Caco-2 (cell line): ENCODE data around the gene NGEF. TPM values are rescaled to one million over a fixed set of nuclear protein-coding genes. Genes with fewer than 3 reads are reported as not detected.

ENCODE experiments used
- BruUV-seq: library from RNA; stranded (reverse); fragments of 400-500 nt; replicated peaks from 2 replicates; lab custom pipeline; 2021; lab: Mats Ljungman, UMichigan
- CTCF ChIA-PET: fragments of 300-600 bp; sonication (Branson Sonifier 250); formaldehyde crosslinking; loops from one replicate; lab custom pipeline; 2022; ENCODE audit warnings: antibody characterized with exemption; lab: Charles Lee
- POLR2A ChIA-PET: fragments of 300-600 bp; sonication (Branson Sonifier 250); formaldehyde crosslinking; loops from one replicate; lab custom pipeline; 2022; ENCODE audit warnings: antibody characterized with exemption; lab: Charles Lee
- DNase-seq, 2 experiments: peaks; one replicate each; pipeline versions ENCODE4 v3.0.0 to v3.0.0-alpha.2; 2020 to 2022
- H3K27me3 ChIP-seq: replicated peaks from 2 replicates; pipeline ENCODE4 v1.6.0; 2011; ENCODE audit warnings: low read length; ENCODE audit not compliant: control insufficient read depth, insufficient read depth
- H3K36me3 ChIP-seq: 2 replicates; pipeline ENCODE4 v1.5.1; 2011; ENCODE audit warnings: low read length; ENCODE audit not compliant: control insufficient read depth, insufficient read depth
- H3K4me1 ChIP-seq: fragments of 250-450 bp; sonication (Bioruptor Pico); 2 replicates; pipeline ENCODE4 v1.5.1; 2020; ENCODE audit warnings: mild to moderate bottlenecking
- H3K4me3 ChIP-seq: 2 replicates; pipeline ENCODE4 v1.5.1; 2011; ENCODE audit warnings: low read depth, mild to moderate bottlenecking, control low read depth, low read length
- H3K9me3 ChIP-seq: fragments of 250-450 bp; sonication (Bioruptor Pico); 2 replicates; pipeline ENCODE4 v1.5.1; 2020; ENCODE audit warnings: mild to moderate bottlenecking, moderate library complexity
- H3K27ac Mint-ChIP-seq: one replicate; pipeline ENCODE4 v1.8.0; 2022; ENCODE audit warnings: mixed read lengths; ENCODE audit not compliant: unreplicated experiment
- H3K27me3 Mint-ChIP-seq: one replicate; pipeline ENCODE4 v1.8.0; 2022; ENCODE audit warnings: mixed read lengths; ENCODE audit not compliant: insufficient read depth, unreplicated experiment
- H3K36me3 Mint-ChIP-seq: one replicate; pipeline ENCODE4 v1.8.0; 2022; ENCODE audit warnings: mild to moderate bottlenecking, mixed read lengths; ENCODE audit not compliant: insufficient read depth, unreplicated experiment
- H3K4me1 Mint-ChIP-seq: one replicate; pipeline ENCODE4 v1.8.0; 2022; ENCODE audit warnings: low read depth, mixed read lengths; ENCODE audit not compliant: unreplicated experiment
- H3K4me3 Mint-ChIP-seq: one replicate; pipeline ENCODE4 v1.8.0; 2022; ENCODE audit warnings: mild to moderate bottlenecking, moderate library complexity, mixed read lengths; ENCODE audit not compliant: unreplicated experiment
- H3K9me3 Mint-ChIP-seq: one replicate; pipeline ENCODE4 v1.8.0; 2022; ENCODE audit warnings: mixed read lengths; ENCODE audit not compliant: unreplicated experiment
- CTCF ChIP-seq, 2 experiments: fragments of 200-600 bp in 1 of 2; IDR thresholded peaks; 1 replicate in 1 of 2; 2 replicates in 1 of 2; pipeline versions ENCODE4 v1.5.1 to v1.8.0; 2011 to 2022; ENCODE audit warnings: antibody characterized with exemption in 1 of 2, control low read depth in 1 of 2, inconsistent platforms in 1 of 2, low read depth in 1 of 2, low read length in 1 of 2, mild to moderate bottlenecking in 1 of 2, moderate library complexity in 1 of 2; ENCODE audit not compliant: insufficient read depth in 1 of 2, severe bottlenecking in 1 of 2, unreplicated experiment in 1 of 2
- intact Hi-C: fragments of 100-400 bp; cut with micrococcal nuclease; formaldehyde crosslinking; loops from one replicate; pipeline ENCODE4 v1.10.0; 2022; ENCODE audit not compliant: unreplicated experiment
- total RNA-seq: library from RNA; stranded (reverse); gene quantifications from 2 replicates; pipeline ENCODE4 v1.2.3, GENCODE V29; 2022

NGEF gene
- total RNA-seq, 1 experiment from 2014 or later: 0.77 TPM

DNA sequence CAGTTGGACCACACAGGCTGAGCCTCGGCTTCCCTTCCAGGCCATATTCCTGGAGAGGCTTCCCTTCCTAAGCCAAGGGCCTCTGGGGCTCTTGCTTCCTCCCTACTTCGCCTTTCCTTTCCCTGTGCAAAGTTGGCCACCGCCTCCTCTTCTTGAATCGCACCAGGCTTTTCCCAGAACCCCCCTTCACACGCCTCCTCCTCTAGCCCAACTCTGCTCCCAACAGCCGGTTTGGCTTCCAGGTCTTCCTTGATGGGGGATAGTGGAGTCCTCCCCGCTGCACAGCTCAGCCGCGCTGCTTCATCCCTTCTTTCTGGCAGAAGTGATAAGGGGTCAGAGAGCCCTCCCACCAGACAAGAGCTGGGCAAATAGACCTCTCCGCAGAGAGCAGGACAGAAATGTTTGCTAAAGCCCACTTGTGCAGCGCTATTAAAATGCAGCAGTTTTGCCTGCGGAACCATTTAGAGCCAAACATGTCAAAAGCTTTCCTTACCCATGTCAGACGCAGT, 86.6 kb downstream of the NGEF start:
- no TSS peak for BruUV-seq
- Histone ChIP-seq H3K9me3 (no peaks in the 10 kb centered on the region), H3K36me3 (no peaks in the 10 kb centered on the region), H3K27me3 (no peaks in the 10 kb centered on the region), H3K4me3 (no peak overlapping the region), H3K4me1 (no peaks in the 10 kb centered on the region)
- DNase-seq: no peak
- ChIA-PET POLR2A (no interaction called here), CTCF (no interaction called here)
- Mint-ChIP-seq H3K4me3 (peak overlapping the region; percentile 51), H3K4me1 (no peaks in the 10 kb centered on the region), H3K36me3 (no peaks in the 10 kb centered on the region), H3K27me3 (peaks cover 6% of the 10 kb centered on the region), H3K27ac (no peak overlapping the region), H3K9me3 (no peaks in the 10 kb centered on the region)
- no peak for TF ChIP-seq CTCF (IDR thresholded peaks at IDR 0.05; ENCODE audit: insufficient read depth in 1 of 2, low read depth in 1 of 2, low read length in 1 of 2, severe bottlenecking in 1 of 2, unreplicated experiment in 1 of 2)
- intact Hi-C loops: no loop called here

DNA sequence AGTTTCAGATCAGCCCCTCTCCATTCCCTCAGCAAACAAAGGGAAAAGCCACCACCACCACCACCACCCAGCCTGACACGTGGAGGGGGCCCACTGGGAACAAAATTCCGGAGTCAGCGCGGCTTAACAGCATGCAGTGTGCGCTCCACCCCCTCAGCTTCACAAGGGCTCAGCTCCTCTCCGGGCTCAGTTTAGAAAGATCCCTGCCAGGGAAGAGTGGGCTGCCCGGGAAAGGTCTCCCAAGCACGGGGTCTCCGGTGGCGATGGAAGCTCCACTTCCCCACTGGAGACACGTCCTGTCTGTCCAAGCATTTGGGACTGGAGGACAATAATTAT, 87.3 kb downstream of the NGEF start:
- no peaks in the 10 kb centered on the region for H3K36me3 Mint-ChIP-seq
- no peaks in the 10 kb centered on the region for H3K27me3 ChIP-seq
- TF ChIP-seq CTCF (IDR thresholded peaks at IDR 0.05; ENCODE audit: insufficient read depth in 1 of 2, low read depth in 1 of 2, low read length in 1 of 2, severe bottlenecking in 1 of 2, unreplicated experiment in 1 of 2): no peak
- H3K9me3 Mint-ChIP-seq: no peaks in the 10 kb centered on the region
- no peak for DNase-seq
- peaks cover 6% of the 10 kb centered on the region for H3K27me3 Mint-ChIP-seq
- no peak overlapping the region for H3K4me3 Mint-ChIP-seq
- H3K36me3 ChIP-seq: no peaks in the 10 kb centered on the region
- no peaks in the 10 kb centered on the region for H3K9me3 ChIP-seq
- intact Hi-C loops: no loop called here
- ChIA-PET CTCF (no interaction called here), POLR2A (no interaction called here)
- H3K4me3 ChIP-seq: no peak overlapping the region
- H3K27ac Mint-ChIP-seq: no peak overlapping the region
- no peaks in the 10 kb centered on the region for H3K4me1 Mint-ChIP-seq
- H3K4me1 ChIP-seq: no peaks in the 10 kb centered on the region
- no TSS peak for BruUV-seq

- no peak overlapping the region for H3K4me3 Mint-ChIP-seq
- intact Hi-C loops: no loop called here
- no peaks in the 10 kb centered on the region for H3K36me3 Mint-ChIP-seq
- CTCF ChIA-PET: no interaction called here
- H3K9me3 Mint-ChIP-seq: no peaks in the 10 kb centered on the region
- H3K27ac Mint-ChIP-seq: no peak overlapping the region
- H3K4me1 ChIP-seq: no peaks in the 10 kb centered on the region
- no peaks in the 10 kb centered on the region for H3K4me1 Mint-ChIP-seq
- no peak for TF ChIP-seq CTCF (IDR thresholded peaks at IDR 0.05; ENCODE audit: insufficient read depth in 1 of 2, low read depth in 1 of 2, low read length in 1 of 2, severe bottlenecking in 1 of 2, unreplicated experiment in 1 of 2)
- H3K27me3 ChIP-seq: no peaks in the 10 kb centered on the region
- no TSS peak for BruUV-seq
- H3K27me3 Mint-ChIP-seq: peaks cover 8% of the 10 kb centered on the region
- H3K9me3 ChIP-seq: no peaks in the 10 kb centered on the region
- no peak overlapping the region for H3K4me3 ChIP-seq
- POLR2A ChIA-PET: no interaction called here
- H3K36me3 ChIP-seq: no peaks in the 10 kb centered on the region
- no peak for DNase-seq
Measured at GRCh38 chr2:232925153-232925820, 87.8 kb downstream of the NGEF start.
